Mesendoderm (in vitro differentiated cells): Measurements from ENCODE around the gene U2SURP.

Source experiments
- DNase-seq: peaks from one replicate; pipeline ENCODE4 v3.0.0; 2013
- H2AK5ac ChIP-seq: 2 replicates; pipeline ENCODE4 v1.6.1; 2013; ENCODE audit warnings: low read length, inconsistent platforms
- H2BK120ac ChIP-seq: 2 replicates; pipeline ENCODE4 v1.6.1; 2013; ENCODE audit warnings: low read depth, mild to moderate bottlenecking, low read length, moderate library complexity, mixed read lengths
- H2BK15ac ChIP-seq: replicated peaks from 2 replicates; pipeline ENCODE4 v1.6.1; 2013; ENCODE audit warnings: low read depth, mild to moderate bottlenecking, moderate library complexity
- H2BK5ac ChIP-seq: 2 replicates; pipeline ENCODE4 v1.6.1; 2013; ENCODE audit warnings: low read length, inconsistent platforms
- H3K18ac ChIP-seq: 2 replicates; pipeline ENCODE4 v1.6.1; 2013; ENCODE audit warnings: mild to moderate bottlenecking, low read length, mixed read lengths
- H3K23ac ChIP-seq: one replicate; pipeline ENCODE4 v1.6.1; 2013; ENCODE audit warnings: low read length
- H3K27ac ChIP-seq: 2 replicates; pipeline ENCODE4 v1.5.1; 2013; ENCODE audit warnings: low read depth, mild to moderate bottlenecking, inconsistent platforms, low read length, moderate library complexity
- H3K27me3 ChIP-seq: 2 replicates; pipeline ENCODE4 v1.6.1; 2013; ENCODE audit warnings: low read length, control low read depth, mild to moderate bottlenecking, inconsistent platforms; ENCODE audit not compliant: insufficient read depth, poor library complexity
- H3K36me3 ChIP-seq: 2 replicates; pipeline ENCODE4 v1.6.1; 2013; ENCODE audit warnings: low read length, inconsistent platforms; ENCODE audit not compliant: control insufficient read depth, insufficient read depth
- H3K4ac ChIP-seq: one replicate; pipeline ENCODE4 v1.6.1; 2013; ENCODE audit warnings: low read depth, mild to moderate bottlenecking, low read length, moderate library complexity
- H3K4me1 ChIP-seq: 2 replicates; pipeline ENCODE4 v1.6.1; 2013; ENCODE audit warnings: low read depth, low read length, inconsistent platforms; ENCODE audit not compliant: control insufficient read depth
- H3K4me2 ChIP-seq: 2 replicates; pipeline ENCODE4 v1.6.1; 2013; ENCODE audit warnings: low read length
- H3K4me3 ChIP-seq: 2 replicates; pipeline ENCODE4 v1.5.1; 2013; ENCODE audit warnings: mild to moderate bottlenecking, low read length
- H3K56ac ChIP-seq: one replicate; pipeline ENCODE4 v1.6.1; 2013; ENCODE audit warnings: low read length
- H3K79me1 ChIP-seq: 2 replicates; pipeline ENCODE4 v1.6.1; 2013; ENCODE audit warnings: low read length, inconsistent platforms
- H3K79me2 ChIP-seq: 2 replicates; pipeline ENCODE4 v1.6.1; 2013; ENCODE audit warnings: mild to moderate bottlenecking, low read length; ENCODE audit not compliant: control insufficient read depth, insufficient read depth
- H3K9ac ChIP-seq: 2 replicates; pipeline ENCODE4 v1.6.1; 2013; ENCODE audit warnings: low read length, inconsistent platforms
- H4K5ac ChIP-seq: one replicate; pipeline ENCODE4 v1.6.1; 2013; ENCODE audit warnings: low read length
- H4K8ac ChIP-seq: one replicate; pipeline ENCODE4 v1.6.1; 2013; ENCODE audit warnings: low read depth, mild to moderate bottlenecking, control low read depth, low read length, moderate library complexity
- whole genome bisulfite sequencing: extraction: QIAGEN DNeasy Blood & Tissue Kit; methylation state at CpG from one replicate; pipeline ENCODE4 v1.1.7; 2013; ENCODE audit warnings: low lambda C conversion rate, missing lambda C conversion rate; ENCODE audit not compliant: insufficient coverage; ENCODE audit errors: extremely low coverage; 5-methylcytosine and 5-hydroxymethylcytosine counted together

Gene U2SURP

GRCh38 chr3:143081844-143082778, 80.7 kb downstream of the U2SURP start:
- Histone ChIP-seq H4K8ac (no peak overlapping the region), H2BK120ac (no peak overlapping the region), H3K4ac (no peak overlapping the region), H3K36me3 (no peaks in the 10 kb centered on the region), H2BK5ac (no peak overlapping the region), H3K79me2 (no peaks in the 10 kb centered on the region), H3K4me3 (no peak overlapping the region), H4K5ac (no peak overlapping the region), H3K27me3 (no peaks in the 10 kb centered on the region), H3K9ac (no peak overlapping the region), H3K18ac (no peak overlapping the region), H3K79me1 (no peaks in the 10 kb centered on the region), H2BK15ac (no peak overlapping the region), H3K4me2 (no peak overlapping the region), H3K56ac (no peak overlapping the region), H3K23ac (no peak overlapping the region), H3K4me1 (no peaks in the 10 kb centered on the region), H3K27ac (no peak overlapping the region), H2AK5ac (no peak overlapping the region)
- no CpG with 5 or more reads among the region's 19 CpGs for WGBS
- no peak for DNase-seq

- WGBS = no CpG with 5 or more reads among the region's 3 CpGs
- Histone ChIP-seq H3K4me3 (no peak overlapping the region), H2BK15ac (no peak overlapping the region), H3K4me2 (no peak overlapping the region), H2AK5ac (no peak overlapping the region), H3K56ac (no peak overlapping the region), H3K9ac (no peak overlapping the region), H2BK5ac (no peak overlapping the region), H3K79me1 (no peaks in the 10 kb centered on the region), H3K23ac (no peak overlapping the region), H3K79me2 (no peaks in the 10 kb centered on the region), H2BK120ac (no peak overlapping the region), H3K27ac (no peak overlapping the region), H3K4ac (no peak overlapping the region), H3K36me3 (no peaks in the 10 kb centered on the region), H4K8ac (no peak overlapping the region), H3K27me3 (no peaks in the 10 kb centered on the region), H4K5ac (no peak overlapping the region), H3K18ac (no peak overlapping the region), H3K4me1 (no peaks in the 10 kb centered on the region)
- no peak for DNase-seq
These were observed 82.4 kb downstream of the U2SURP start for GRCh38 chr3:143083781-143084180.

- no peak overlapping the region for H3K56ac ChIP-seq
These were observed 83.7 kb downstream of the U2SURP start for GRCh38 chr3:143084856-143085731.

GRCh38 chr3:143088835-143089234, 87.5 kb downstream of the U2SURP start:
- 100% methylated on average over 1 of the region's 1 CpG for WGBS
- Histone ChIP-seq H3K23ac (no peak overlapping the region), H3K4me2 (no peak overlapping the region), H3K4me1 (no peaks in the 10 kb centered on the region), H2BK15ac (no peak overlapping the region), H3K18ac (no peak overlapping the region), H2AK5ac (no peak overlapping the region), H3K79me2 (no peaks in the 10 kb centered on the region), H2BK5ac (no peak overlapping the region), H3K4ac (no peak overlapping the region), H4K5ac (no peak overlapping the region), H3K9ac (no peak overlapping the region), H3K79me1 (no peaks in the 10 kb centered on the region), H3K4me3 (no peak overlapping the region), H2BK120ac (no peak overlapping the region), H3K27ac (no peak overlapping the region), H3K27me3 (no peaks in the 10 kb centered on the region), H3K56ac (no peak overlapping the region), H3K36me3 (no peaks in the 10 kb centered on the region), H4K8ac (no peak overlapping the region)
- DNase-seq = no peak

More at GRCh38 chr3:143084856-143085731, 83.7 kb downstream of the U2SURP start:
- no peaks in the 10 kb centered on the region for H3K4me1 ChIP-seq
- no peak overlapping the region for H2BK120ac ChIP-seq
- no peak overlapping the region for H2BK15ac ChIP-seq
- H3K27me3 ChIP-seq = no peaks in the 10 kb centered on the region
- no peaks in the 10 kb centered on the region for H3K36me3 ChIP-seq
- H2BK5ac ChIP-seq = no peak overlapping the region
- H3K4ac ChIP-seq = no peak overlapping the region
- no CpG with 5 or more reads among the region's 17 CpGs for WGBS
- no peak overlapping the region for H3K4me2 ChIP-seq
- no peak overlapping the region for H3K27ac ChIP-seq
- no peaks in the 10 kb centered on the region for H3K79me2 ChIP-seq
- H4K5ac ChIP-seq = no peak overlapping the region
- H3K9ac ChIP-seq = no peak overlapping the region
- no peak overlapping the region for H3K18ac ChIP-seq
- no peak overlapping the region for H2AK5ac ChIP-seq
- no peaks in the 10 kb centered on the region for H3K79me1 ChIP-seq
- no peak for DNase-seq
- no peak overlapping the region for H3K4me3 ChIP-seq
- no peak overlapping the region for H4K8ac ChIP-seq
- H3K23ac ChIP-seq = no peak overlapping the region

GRCh38 chr3:143089965-143090364, 88.6 kb downstream of the U2SURP start:
- Histone ChIP-seq H3K4ac (no peak overlapping the region), H3K79me2 (no peaks in the 10 kb centered on the region), H3K56ac (no peak overlapping the region), H4K5ac (no peak overlapping the region), H2BK5ac (no peak overlapping the region), H3K36me3 (no peaks in the 10 kb centered on the region), H3K9ac (no peak overlapping the region), H2BK15ac (no peak overlapping the region), H2BK120ac (no peak overlapping the region), H3K4me1 (no peaks in the 10 kb centered on the region), H3K79me1 (no peaks in the 10 kb centered on the region), H2AK5ac (no peak overlapping the region), H4K8ac (no peak overlapping the region), H3K27ac (no peak overlapping the region), H3K4me2 (no peak overlapping the region), H3K4me3 (no peak overlapping the region), H3K23ac (no peak overlapping the region), H3K18ac (no peak overlapping the region), H3K27me3 (no peaks in the 10 kb centered on the region)
- no CpG with 5 or more reads among the region's 4 CpGs for WGBS
- no peak for DNase-seq
